H1 (cell line): ENCODE measurements around the gene C20orf144. TPM values are rescaled to one million over a fixed set of nuclear protein-coding genes. Genes with fewer than 3 reads are reported as not detected.

Experiments
- CTCF ChIA-PET: fragments of 300-600 bp; sonication (Branson Sonifier 250); formaldehyde crosslinking; loops from one replicate; lab custom pipeline; 2021; ENCODE audit not compliant: partially characterized antibody; lab: Charles Lee
- POLR2A ChIA-PET: fragments of 300-600 bp; sonication (Branson Sonifier 250); formaldehyde crosslinking; loops from one replicate; lab custom pipeline; 2021; ENCODE audit warnings: inconsistent platforms; ENCODE audit not compliant: partially characterized antibody; lab: Charles Lee
- DNase-seq, 2 experiments: peaks; one replicate each; pipeline versions ENCODE4 v3.0.0 to v3.0.0-alpha.2; 2010 to 2022; ENCODE audit warnings: low spot score in 2 of 2, low read depth in 1 of 2, mixed read lengths in 1 of 2
- FAIRE-seq: peaks from 2 replicates; lab custom pipeline; 2011; peaks lifted over from hg19 to GRCh38; lab: Jason Lieb, UNC
- H2AFZ ChIP-seq: 2 replicates; pipeline ENCODE4 v1.8.1; 2012; ENCODE audit warnings: low read length, inconsistent platforms
- H2AK5ac ChIP-seq: 2 replicates; pipeline ENCODE4 v1.6.1; 2013; ENCODE audit warnings: low read depth, low read length
- H2BK120ac ChIP-seq: replicated peaks from 2 replicates; pipeline ENCODE3; 2013; ENCODE audit warnings: low read depth, low read length, inconsistent platforms
- H2BK12ac ChIP-seq: 2 replicates; pipeline ENCODE4 v1.6.1; 2013; ENCODE audit warnings: low read depth, low read length
- H2BK15ac ChIP-seq: 2 replicates; pipeline ENCODE4 v1.6.1; 2013; ENCODE audit warnings: low read length
- H2BK20ac ChIP-seq: 2 replicates; pipeline ENCODE4 v1.6.1; 2013; ENCODE audit warnings: low read length
- H2BK5ac ChIP-seq: 2 replicates; pipeline ENCODE4 v1.6.1; 2013; ENCODE audit warnings: low read depth, low read length
- H3K14ac ChIP-seq: 2 replicates; pipeline ENCODE4 v1.6.1; 2013; ENCODE audit warnings: inconsistent platforms; ENCODE audit not compliant: insufficient read length
- H3K18ac ChIP-seq: 2 replicates; pipeline ENCODE4 v1.6.1; 2013; ENCODE audit warnings: low read length; ENCODE audit errors: extremely low read depth
- H3K23ac ChIP-seq: 2 replicates; pipeline ENCODE4 v1.6.1; 2013; ENCODE audit warnings: inconsistent platforms; ENCODE audit not compliant: insufficient read length
- H3K23me2 ChIP-seq: 2 replicates; pipeline ENCODE4 v1.6.1; 2013; ENCODE audit warnings: low read depth, low read length
- H3K27ac ChIP-seq: 2 replicates; pipeline ENCODE4 v1.6.1; 2011; ENCODE audit warnings: low read depth, low read length, inconsistent platforms
- H3K27me3 ChIP-seq, 4 experiments: replicated peaks in 1 of 4; 1 replicate in 1 of 4; 2 replicates in 3 of 4; pipeline versions ENCODE4 v1.6.1 to v1.8.1; 2011 to 2013; ENCODE audit warnings: low read length in 3 of 4, mild to moderate bottlenecking in 3 of 4, inconsistent platforms in 2 of 4, mixed read lengths in 2 of 4, moderate library complexity in 1 of 4; ENCODE audit not compliant: control insufficient read depth in 3 of 4, insufficient read depth in 3 of 4; ENCODE audit errors: extremely low read depth in 1 of 4
- H3K36me3 ChIP-seq, 4 experiments: 2 replicates each; pipeline versions ENCODE4 v1.6.1 to v1.8.1; 2011 to 2013; ENCODE audit warnings: mild to moderate bottlenecking in 4 of 4, low read length in 3 of 4, moderate library complexity in 2 of 4, control low read depth in 1 of 4, inconsistent platforms in 1 of 4; ENCODE audit not compliant: insufficient read depth in 4 of 4, control insufficient read depth in 2 of 4
- H3K4ac ChIP-seq: replicated peaks from 2 replicates; pipeline ENCODE3; 2013; ENCODE audit warnings: low read length, low read depth, mixed read lengths, inconsistent platforms; ENCODE audit not compliant: insufficient read length
- H3K4me1 ChIP-seq, 4 experiments: replicated peaks in 1 of 4; 1 replicate in 1 of 4; 2 replicates in 3 of 4; pipeline versions ENCODE4 v1.6.1 to v1.8.1; 2011 to 2013; ENCODE audit warnings: low read length in 3 of 4, inconsistent platforms in 2 of 4, mixed read lengths in 1 of 4; ENCODE audit not compliant: insufficient read depth in 4 of 4, control insufficient read depth in 3 of 4
- H3K4me2 ChIP-seq, 2 experiments: 2 replicates each; pipeline versions ENCODE4 v1.6.1 to v1.8.1; 2011 to 2013; ENCODE audit warnings: low read depth in 2 of 2, low read length in 2 of 2, control low read depth in 1 of 2, inconsistent platforms in 1 of 2, mild to moderate bottlenecking in 1 of 2; ENCODE audit not compliant: insufficient read depth in 1 of 2
- H3K4me3 ChIP-seq, 4 experiments: fragments of 200-600, 300-600 bp in 1 of 4; sonication (generic), shearing (Covaris generic), sonication (Bioruptor Twin) in 1 of 4; 2 replicates each; pipeline versions ENCODE4 v1.5.1 to v1.8.1; 2011 to 2016; ENCODE audit warnings: low read length in 4 of 4, low read depth in 3 of 4, control low read depth in 2 of 4, inconsistent platforms in 2 of 4, mild to moderate bottlenecking in 2 of 4, mixed read lengths in 1 of 4, moderate library complexity in 1 of 4; ENCODE audit not compliant: insufficient read depth in 2 of 4; ENCODE audit errors: extremely low read depth in 1 of 4
- H3K56ac ChIP-seq: replicated peaks from 2 replicates; pipeline ENCODE3; 2013; ENCODE audit warnings: low read depth, mild to moderate bottlenecking, mixed read lengths, low read length, inconsistent platforms; ENCODE audit not compliant: insufficient read length
- H3K79me1 ChIP-seq: 2 replicates; pipeline ENCODE4 v1.6.1; 2013; ENCODE audit warnings: low read depth, low read length, control low read depth
- H3K79me2 ChIP-seq, 2 experiments: 2 replicates each; pipeline versions ENCODE4 v1.6.1 to v1.8.1; 2012 to 2013; ENCODE audit warnings: low read length in 2 of 2, mild to moderate bottlenecking in 2 of 2, inconsistent platforms in 1 of 2; ENCODE audit not compliant: insufficient read depth in 2 of 2, control insufficient read depth in 1 of 2
- H3K9ac ChIP-seq, 4 experiments: replicated peaks in 1 of 4; 1 replicate in 1 of 4; 2 replicates in 3 of 4; pipeline versions ENCODE4 v1.6.1 to v1.8.1; 2011 to 2013; ENCODE audit warnings: low read depth in 3 of 4, low read length in 3 of 4, control low read depth in 2 of 4, mild to moderate bottlenecking in 2 of 4, moderate library complexity in 2 of 4, inconsistent platforms in 1 of 4; ENCODE audit errors: extremely low read depth in 1 of 4
- H3K9me3 ChIP-seq, 2 experiments: 2 replicates each; pipeline versions ENCODE4 v1.6.1 to v1.8.1; 2012 to 2013; ENCODE audit warnings: mild to moderate bottlenecking in 2 of 2, moderate library complexity in 2 of 2, control low read depth in 1 of 2, inconsistent platforms in 1 of 2, low read depth in 1 of 2, low read length in 1 of 2, mixed read lengths in 1 of 2; ENCODE audit not compliant: insufficient read depth in 2 of 2
- H4K20me1 ChIP-seq, 2 experiments: replicated peaks in 1 of 2; 2 replicates each; pipeline versions ENCODE3 to v1.8.1; 2011 to 2013; ENCODE audit warnings: inconsistent platforms in 2 of 2, low read length in 2 of 2, mild to moderate bottlenecking in 1 of 2; ENCODE audit not compliant: insufficient read depth in 2 of 2, control insufficient read depth in 1 of 2
- H4K5ac ChIP-seq: 2 replicates; pipeline ENCODE4 v1.6.1; 2013; ENCODE audit warnings: low read length, low read depth, mixed read lengths, inconsistent platforms; ENCODE audit not compliant: insufficient read length
- H4K8ac ChIP-seq: 2 replicates; pipeline ENCODE4 v1.8.0; 2013; ENCODE audit warnings: mild to moderate bottlenecking, moderate library complexity, low read length, inconsistent platforms; ENCODE audit not compliant: insufficient read depth; ENCODE audit errors: extremely low read depth
- H4K91ac ChIP-seq: replicated peaks from 2 replicates; pipeline ENCODE3; 2013; ENCODE audit warnings: low read length, mixed read lengths, inconsistent platforms; ENCODE audit not compliant: insufficient read length
- KDM1A ChIP-seq: fragments of 200-600, 300-600 bp; sonication (generic); IDR thresholded peaks from 2 replicates; pipeline ENCODE4 v1.7.1; 2016; ENCODE audit warnings: mild to moderate bottlenecking, low read length, borderline replicate concordance
- KDM4A ChIP-seq: IDR thresholded peaks from one replicate; pipeline ENCODE4 v1.7.1; 2012; ENCODE audit warnings: low read depth, mild to moderate bottlenecking, moderate library complexity, low read length, inconsistent platforms; ENCODE audit not compliant: severe bottlenecking
- KDM5A ChIP-seq: fragments of 200-600 bp; IDR thresholded peaks from 2 replicates; pipeline ENCODE4 v1.7.1; 2012; ENCODE audit warnings: mild to moderate bottlenecking, low read length, inconsistent platforms, mixed read lengths
- MAX ChIP-seq: IDR thresholded peaks from 2 replicates; pipeline ENCODE4 v1.6.1; 2012; ENCODE audit warnings: inconsistent platforms
- POU5F1 ChIP-seq: IDR thresholded peaks from 2 replicates; pipeline ENCODE4 v1.6.1; 2011; ENCODE audit warnings: low read depth, mild to moderate bottlenecking, low read length, moderate library complexity
- RXRA ChIP-seq: IDR thresholded peaks from 2 replicates; pipeline ENCODE4 v1.6.1; 2011; ENCODE audit warnings: low read depth, mild to moderate bottlenecking, low read length, moderate library complexity; ENCODE audit not compliant: insufficient read depth
- WGBS, 2 experiments: shearing (Covaris generic) in 1 of 2; methylation state at CpG; one replicate each; pipeline versions ENCODE4 v1.1.6 to v1.1.7; 2013 to 2015; ENCODE audit warnings: low lambda C conversion rate in 2 of 2, mixed read lengths in 2 of 2, inconsistent platforms in 1 of 2, low coverage in 1 of 2, missing lambda C conversion rate in 1 of 2; ENCODE audit not compliant: insufficient replicate concordance in 2 of 2, insufficient coverage in 1 of 2, insufficient read length in 1 of 2; ENCODE audit errors: extremely low coverage in 1 of 2, missing lambda C conversion rate in 1 of 2; 5-methylcytosine and 5-hydroxymethylcytosine counted together
- polyA plus RNA-seq, 7 experiments: library from polyadenylated mRNA; depleted of rRNA in 3 of 7; stranded (reverse) in 5 of 7; unstranded in 2 of 7; fragments of >200 nt in 5 of 7; fragments of 200-250 nt in 2 of 7; gene quantifications; 1 replicate in 5 of 7; 2 replicates in 1 of 7; 4 replicates in 1 of 7; pipeline versions ENCODE4 v1.2.1 to v1.2.3, GENCODE V29; 2011 to 2013; ENCODE audit warnings: missing spikeins in 2 of 7, mixed read lengths in 2 of 7
- total RNA-seq: library from RNA; stranded (reverse); fragmentation: NEBNext Ultra II Directional; extraction: Animal tissue kit (Norgen Biotek cat#: 25700); gene quantifications from 2 replicates; pipeline ENCODE4 v1.2.1, GENCODE V29; 2021

The C20orf144 gene
- total and polyA plus RNA-seq, 2 of the 8 experiments (the other 6 are each of a cell fraction or from before 2014, with no cell fraction given), result 0.21 to 0.24 TPM

GRCh38 chr20:33685328-33686099 is 23.4 kb downstream of the C20orf144 start:
- peak overlapping the region; percentile 81 to 100 (median 86) for H3K9ac ChIP-seq
- CTCF ChIA-PET, result interaction anchor here (0.7 to 2.7 kb wide), 8 partner anchors 10 to 93 kb away, joined by 3 to 17 read pairs (median 3); partner anchors contain the start of gene ACTL10
- H3K9me3 ChIP-seq, result no peaks in the 10 kb centered on the region
- H4K91ac ChIP-seq, result peak overlapping the region; percentile 44
- peaks cover 0 to 5% (median 0%) of the 10 kb centered on the region in 4 experiments; a peak in 1 of 8 replicates for H3K36me3 ChIP-seq
- H3K27me3 ChIP-seq, result peaks cover 0 to 7% (median 2%) of the 10 kb centered on the region in 4 experiments; a peak in 4 of 7 replicates
- H4K8ac ChIP-seq, result peak overlapping the region; percentile 91; the same call in 1 of the 2 replicates
- POLR2A ChIA-PET, result interaction anchor here (0.6 to 14.0 kb wide), 10 partner anchors 8 to 107 kb away, joined by 3 to 245 read pairs (median 6); partner anchors contain the start of genes ACTL10, C20orf144, NECAB3 and PXMP4
- H2BK120ac ChIP-seq, result no peak overlapping the region
- H3K27ac ChIP-seq, result peak overlapping the region; percentile 64
- peaks cover 11 to 31% of the 10 kb centered on the region in 2 experiments for H4K20me1 ChIP-seq
- DNase-seq, result peak in 1 of 2 experiments; percentile 63
- H3K14ac ChIP-seq, result no peak overlapping the region
- 4% methylated on average over 12 of the region's 53 CpGs; no CpG with 5 or more reads in 1 of the 2 experiments for WGBS, 2 experiments
- H2AFZ ChIP-seq, result no peak overlapping the region
- H3K79me1 ChIP-seq, result peaks cover 19% of the 10 kb centered on the region
- FAIRE-seq, result no peak
- H3K23me2 ChIP-seq, result peaks cover 9% of the 10 kb centered on the region
- no peak overlapping the region; the same call in 1 of the 2 replicates for H3K18ac ChIP-seq
- H3K79me2 ChIP-seq, result peaks cover 0 to 48% of the 10 kb centered on the region in 2 experiments; a peak in 3 of 4 replicates
- no peak overlapping the region for H2BK15ac ChIP-seq
- no peak overlapping the region for H2BK20ac ChIP-seq
- peak overlapping the region; percentile 55 for H3K4ac ChIP-seq
- H3K4me3 ChIP-seq, result peak overlapping the region; percentile 86 to 97 (median 94)
- peak overlapping the region; percentile 51 for H3K56ac ChIP-seq
- peaks cover 4 to 25% (median 15%) of the 10 kb centered on the region in 4 experiments for H3K4me1 ChIP-seq
- H3K23ac ChIP-seq, result no peak overlapping the region
- no peak overlapping the region for H4K5ac ChIP-seq
- H2BK5ac ChIP-seq, result peak overlapping the region; percentile 10; the same call in 1 of the 2 replicates
- peak overlapping the region; percentile 2; the same call in 1 of the 2 replicates for H2BK12ac ChIP-seq
- H2AK5ac ChIP-seq, result peak overlapping the region; percentile 54; the same call in 1 of the 2 replicates
- peak overlapping the region; percentile 90 to 91 for H3K4me2 ChIP-seq
- no peak for TF ChIP-seq POU5F1
- TF ChIP-seq MAX, result peak; percentile 54; the same call in 1 of the 2 replicates
- peak; percentile 80; the same call in 1 of the 2 replicates for TF ChIP-seq KDM1A
- no peak for TF ChIP-seq KDM5A
- no peak for TF ChIP-seq RXRA
- TF ChIP-seq KDM4A, result peak; percentile 12
